GM12891 (cell line): ENCODE results near the gene LACRT. TPM values are rescaled to one million over a fixed set of nuclear protein-coding genes. Genes with fewer than 3 reads are reported as not detected.
"Not testable (repeated sequence)": the region's sequence is repeated elsewhere in the genome, so short reads cannot be mapped to it uniquely, and the experiment has no call there.

Source experiments
- DNase-seq: peaks from one replicate; pipeline ENCODE4 v3.0.0; 2011; ENCODE audit warnings: low spot score; ENCODE audit not compliant: insufficient read length
- FAIRE-seq: peaks from 2 replicates; lab custom pipeline; 2011; peaks lifted over from hg19 to GRCh38; lab: Jason Lieb, UNC
- PAX5 ChIP-seq: IDR thresholded peaks from 2 replicates; pipeline ENCODE4 v1.6.1; 2011; ENCODE audit warnings: low read length, moderate library complexity, mild to moderate bottlenecking; ENCODE audit not compliant: insufficient read depth, severe bottlenecking
- POLR2A ChIP-seq: IDR thresholded peaks from 2 replicates; pipeline ENCODE4 v1.6.1; 2011; ENCODE audit warnings: low read depth, low read length, control low read depth
- POLR2AphosphoS5 ChIP-seq: IDR thresholded peaks from 2 replicates; pipeline ENCODE4 v1.6.1; 2011; ENCODE audit warnings: low read depth, low read length, control low read depth
- POU2F2 ChIP-seq: IDR thresholded peaks from 2 replicates; pipeline ENCODE4 v1.6.1; 2011; ENCODE audit warnings: low read depth, mild to moderate bottlenecking, control low read depth, low read length, moderate library complexity
- SPI1 ChIP-seq: IDR thresholded peaks from 2 replicates; pipeline ENCODE4 v1.6.1; 2011; ENCODE audit warnings: low read depth, low read length, control low read depth
- TAF1 ChIP-seq: IDR thresholded peaks from 2 replicates; pipeline ENCODE4 v1.6.1; 2011; ENCODE audit warnings: low read depth, low read length, control low read depth
- polyA plus RNA-seq: library from polyadenylated mRNA; unstranded; fragments of >200 nt; gene quantifications from one replicate; pipeline ENCODE4 v1.2.1, GENCODE V29; 2012; ENCODE audit warnings: low read depth, missing spikeins, inconsistent platforms; ENCODE audit not compliant: missing spikeins

Gene LACRT
- not detected for polyA plus RNA-seq

GRCh38 chr12:54634795-54635194 lies at the start of gene LACRT:
LACRT (minus strand) TSS chr12:54634895; CDS start chr12:54634841, 54 bp downstream.
- no peak for TF ChIP-seq POLR2A
- TF ChIP-seq POLR2AphosphoS5: no peak
- no peak for TF ChIP-seq PAX5
- TF ChIP-seq POU2F2: no peak
- no peak for TF ChIP-seq TAF1
- TF ChIP-seq SPI1: no peak
- DNase-seq (no peak), FAIRE-seq (no peak)

- DNase-seq (no peak), FAIRE-seq (no peak)
- TF ChIP-seq TAF1: no peak
- TF ChIP-seq POU2F2: no peak
These were observed 48.7 kb upstream of the LACRT start for GRCh38 chr12:54683398-54683797.

GRCh38 chr12:54682674-54683073 lies 48.0 kb upstream of the LACRT start:
- FAIRE-seq: no peak
- TF ChIP-seq TAF1: no peak
- no peak for TF ChIP-seq POU2F2
- no peak for TF ChIP-seq POLR2AphosphoS5
- TF ChIP-seq PAX5: no peak
- no peak for TF ChIP-seq POLR2A
- TF ChIP-seq SPI1: no peak
- no peak for DNase-seq

GRCh38 chr12:54680374-54680773 lies 45.7 kb upstream of the LACRT start:
- TF ChIP-seq POLR2A (no peak), SPI1 (no peak), PAX5 (no peak), POLR2AphosphoS5 (no peak), TAF1 (no peak), POU2F2 (no peak)
- FAIRE-seq (peak; percentile 70), DNase-seq (peak; percentile 8)

GRCh38 chr12:54678131-54678530 lies 43.4 kb upstream of the LACRT start:
- no peak for DNase-seq
- no peak for FAIRE-seq
- TF ChIP-seq POLR2A: no peak
- TF ChIP-seq POU2F2: no peak
- TF ChIP-seq TAF1: no peak
- TF ChIP-seq SPI1: no peak
- TF ChIP-seq POLR2AphosphoS5: no peak
- no peak for TF ChIP-seq PAX5

GRCh38 chr12:54667945-54668344 lies 33.2 kb upstream of the LACRT start:
- DNase-seq: no peak

GRCh38 chr12:54666008-54666407 lies 31.3 kb upstream of the LACRT start:
- FAIRE-seq (no peak), DNase-seq (no peak)
- no peak for TF ChIP-seq PAX5
- TF ChIP-seq SPI1: no peak
- TF ChIP-seq TAF1: no peak
- no peak for TF ChIP-seq POLR2AphosphoS5
- TF ChIP-seq POLR2A: no peak
- no peak for TF ChIP-seq POU2F2

More at GRCh38 chr12:54667945-54668344, 33.2 kb upstream of the LACRT start:
- TF ChIP-seq POLR2A: no peak
- no peak for TF ChIP-seq PAX5
- no peak for TF ChIP-seq SPI1
- TF ChIP-seq TAF1: no peak
- TF ChIP-seq POU2F2: no peak
- TF ChIP-seq POLR2AphosphoS5: no peak
- no peak for FAIRE-seq

GRCh38 chr12:54665022-54665635 lies 30.4 kb upstream of the LACRT start:
- not testable (repeated sequence) for DNase-seq, FAIRE-seq

- FAIRE-seq (no peak), DNase-seq (no peak)
- TF ChIP-seq POU2F2 (no peak), TAF1 (no peak), POLR2A (no peak), SPI1 (no peak), POLR2AphosphoS5 (no peak), PAX5 (no peak)
These were observed 28.9 kb upstream of the LACRT start for GRCh38 chr12:54663603-54664002.

- DNase-seq (no peak), FAIRE-seq (no peak)
- TF ChIP-seq TAF1 (no peak), PAX5 (no peak), POU2F2 (no peak), POLR2AphosphoS5 (no peak), SPI1 (no peak), POLR2A (no peak)
These were observed 27.3 kb upstream of the LACRT start for GRCh38 chr12:54662026-54662425.

GRCh38 chr12:54661048-54661447 lies 26.4 kb upstream of the LACRT start:
- DNase-seq (no peak), FAIRE-seq (no peak)
- TF ChIP-seq SPI1 (peak; percentile 82), POLR2A (no peak)
